Colonic mucosa (tissue), 4 donors: ENCODE measurements around the gene TTYH2. TPM values are rescaled to one million over a fixed set of nuclear protein-coding genes. Genes with fewer than 3 reads are reported as not detected.

ENCODE experiments used
- DNase-seq: peaks from one replicate; pipeline ENCODE4 v3.0.0-alpha.2; 2020
- H3K27ac ChIP-seq: fragments of 200-600 bp; one replicate; pipeline ENCODE4 v1.8.0; 2021
- H3K27me3 ChIP-seq: fragments of 200-600 bp; one replicate; pipeline ENCODE4 v1.8.0; 2021
- H3K36me3 ChIP-seq: fragments of 200-600 bp; one replicate; pipeline ENCODE4 v1.8.0; 2021
- H3K4me1 ChIP-seq: fragments of 200-600 bp; one replicate; pipeline ENCODE4 v1.8.0; 2021; ENCODE audit warnings: mild to moderate bottlenecking
- H3K4me3 ChIP-seq: fragments of 200-600 bp; one replicate; pipeline ENCODE4 v1.8.0; 2021
- H3K9ac ChIP-seq, 2 donors: one replicate each; pipeline ENCODE4 v1.7.0; 2013; ENCODE audit warnings: control low read depth in 2 of 2, low read depth in 2 of 2, low read length in 2 of 2
- H3K9me3 ChIP-seq: fragments of 200-600 bp; one replicate; pipeline ENCODE4 v1.8.0; 2021
- intact Hi-C: fragments of 100-400 bp; cut with DNase I; formaldehyde crosslinking; loops from one replicate; pipeline ENCODE4 v1.14.1; 2022
- total RNA-seq, 2 donors: library from RNA; stranded (reverse); fragmentation: NEBNext Ultra II Directional in 1 of 2; extraction: Animal tissue kit (Norgen Biotek cat#: 25700) in 1 of 2; gene quantifications; one replicate each; pipeline ENCODE4 v1.2.1, GENCODE V29; 2021
- TF ChIP-seq, protein P1 (sequence below): fragments of 200-600 bp; IDR thresholded peaks from one replicate; pipeline ENCODE4 v1.8.0; 2022; ENCODE audit warnings: antibody characterized with exemption, mild to moderate bottlenecking
- donor health status: healthy.
- donor health status: DM: no; HTN: no; CAD: no.
- donor health status: DM: no; HTN: no; CAD: no.

Gene TTYH2
- total RNA-seq, 2 donors from 2014 or later, result 0.86 to 2.9 TPM

DNA sequence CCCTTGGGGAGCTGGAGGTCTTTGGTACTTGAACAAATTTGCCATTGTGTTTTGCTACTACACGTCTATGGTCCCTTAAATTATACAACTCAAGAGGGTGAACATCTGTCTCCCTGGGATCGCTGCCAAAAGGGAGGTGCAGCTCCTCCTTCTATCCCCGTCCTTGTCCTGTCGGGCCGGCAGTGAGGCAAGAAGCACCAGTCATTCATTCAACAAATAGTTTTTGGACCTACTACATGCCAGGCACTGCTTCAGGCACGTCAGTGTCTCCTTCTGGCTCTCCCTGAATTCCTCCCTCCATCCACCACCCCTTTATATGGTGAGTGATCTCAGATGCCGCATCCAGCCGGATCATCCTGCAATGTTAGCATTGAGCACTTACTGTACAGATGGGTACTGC is 12.1 kb upstream of the TTYH2 start:
- H3K27ac ChIP-seq, result no peak overlapping the region
- no peak overlapping the region for H3K4me3 ChIP-seq
- H3K4me1 ChIP-seq, result peaks cover 17% of the 10 kb centered on the region
- peak; percentile 64 for DNase-seq
- peaks cover 13% of the 10 kb centered on the region for H3K27me3 ChIP-seq
- no peaks in the 10 kb centered on the region for H3K36me3 ChIP-seq
- TF ChIP-seq, protein P1, sequence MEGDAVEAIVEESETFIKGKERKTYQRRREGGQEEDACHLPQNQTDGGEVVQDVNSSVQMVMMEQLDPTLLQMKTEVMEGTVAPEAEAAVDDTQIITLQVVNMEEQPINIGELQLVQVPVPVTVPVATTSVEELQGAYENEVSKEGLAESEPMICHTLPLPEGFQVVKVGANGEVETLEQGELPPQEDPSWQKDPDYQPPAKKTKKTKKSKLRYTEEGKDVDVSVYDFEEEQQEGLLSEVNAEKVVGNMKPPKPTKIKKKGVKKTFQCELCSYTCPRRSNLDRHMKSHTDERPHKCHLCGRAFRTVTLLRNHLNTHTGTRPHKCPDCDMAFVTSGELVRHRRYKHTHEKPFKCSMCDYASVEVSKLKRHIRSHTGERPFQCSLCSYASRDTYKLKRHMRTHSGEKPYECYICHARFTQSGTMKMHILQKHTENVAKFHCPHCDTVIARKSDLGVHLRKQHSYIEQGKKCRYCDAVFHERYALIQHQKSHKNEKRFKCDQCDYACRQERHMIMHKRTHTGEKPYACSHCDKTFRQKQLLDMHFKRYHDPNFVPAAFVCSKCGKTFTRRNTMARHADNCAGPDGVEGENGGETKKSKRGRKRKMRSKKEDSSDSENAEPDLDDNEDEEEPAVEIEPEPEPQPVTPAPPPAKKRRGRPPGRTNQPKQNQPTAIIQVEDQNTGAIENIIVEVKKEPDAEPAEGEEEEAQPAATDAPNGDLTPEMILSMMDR, result no peak
- no peak overlapping the region for H3K9ac ChIP-seq
- H3K9me3 ChIP-seq, result no peaks in the 10 kb centered on the region
- intact Hi-C loops, result no loop called here

DNA sequence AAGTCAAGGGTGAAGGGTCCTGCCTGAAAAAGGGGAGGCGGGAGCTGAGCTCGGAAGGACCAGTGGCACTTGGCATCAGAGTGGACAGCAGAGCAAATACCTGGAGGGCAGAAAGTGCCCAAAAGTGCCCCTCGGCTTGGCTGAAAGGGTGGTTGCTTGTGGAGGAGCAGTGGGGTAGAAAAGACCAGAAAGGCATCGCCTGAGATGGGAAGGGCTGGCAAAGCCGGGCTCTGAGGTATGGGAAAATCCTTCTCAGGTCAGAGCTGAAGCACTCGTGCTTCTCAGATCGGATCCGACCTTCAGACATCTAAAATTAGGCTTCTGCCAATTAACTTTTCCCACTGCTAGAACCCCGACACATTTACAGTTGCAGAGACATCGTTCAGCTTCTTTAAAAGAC is 11.4 kb upstream of the TTYH2 start:
- Histone ChIP-seq H3K27ac (no peak overlapping the region), H3K9me3 (no peaks in the 10 kb centered on the region), H3K4me3 (no peak overlapping the region), H3K9ac (no peak overlapping the region), H3K4me1 (peaks cover 19% of the 10 kb centered on the region), H3K27me3 (peaks cover 13% of the 10 kb centered on the region), H3K36me3 (no peaks in the 10 kb centered on the region)
- intact Hi-C loops, result no loop called here
- TF ChIP-seq, protein P1, result no peak
- DNase-seq, result no peak

DNA sequence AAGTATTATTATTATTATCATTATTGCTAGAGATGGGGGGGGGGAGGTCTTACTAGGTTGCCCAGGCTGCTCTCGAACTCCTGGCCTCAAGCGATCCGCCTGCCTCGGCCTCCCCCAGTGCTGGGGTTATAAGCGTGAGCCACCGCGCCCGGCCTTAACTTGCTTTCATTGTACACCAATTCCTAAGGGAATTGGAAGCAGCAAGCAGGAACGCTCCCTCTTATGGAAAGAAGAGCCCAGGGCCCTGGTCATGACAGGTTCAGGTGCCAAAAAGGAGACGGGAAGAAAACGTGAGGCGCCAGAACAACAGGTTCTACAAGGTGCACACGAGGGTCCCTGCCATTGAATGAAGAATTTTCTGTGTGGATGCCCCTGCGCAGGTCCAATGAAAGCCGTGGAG is 10.4 kb upstream of the TTYH2 start:
- TF ChIP-seq, protein P1, result no peak
- no peaks in the 10 kb centered on the region for H3K9me3 ChIP-seq
- H3K9ac ChIP-seq, result no peak overlapping the region
- intact Hi-C loops, result no loop called here
- H3K36me3 ChIP-seq, result no peaks in the 10 kb centered on the region
- H3K27ac ChIP-seq, result no peak overlapping the region
- no peak for DNase-seq
- H3K4me3 ChIP-seq, result no peak overlapping the region
- H3K27me3 ChIP-seq, result peaks cover 13% of the 10 kb centered on the region
- H3K4me1 ChIP-seq, result peaks cover 19% of the 10 kb centered on the region

DNA sequence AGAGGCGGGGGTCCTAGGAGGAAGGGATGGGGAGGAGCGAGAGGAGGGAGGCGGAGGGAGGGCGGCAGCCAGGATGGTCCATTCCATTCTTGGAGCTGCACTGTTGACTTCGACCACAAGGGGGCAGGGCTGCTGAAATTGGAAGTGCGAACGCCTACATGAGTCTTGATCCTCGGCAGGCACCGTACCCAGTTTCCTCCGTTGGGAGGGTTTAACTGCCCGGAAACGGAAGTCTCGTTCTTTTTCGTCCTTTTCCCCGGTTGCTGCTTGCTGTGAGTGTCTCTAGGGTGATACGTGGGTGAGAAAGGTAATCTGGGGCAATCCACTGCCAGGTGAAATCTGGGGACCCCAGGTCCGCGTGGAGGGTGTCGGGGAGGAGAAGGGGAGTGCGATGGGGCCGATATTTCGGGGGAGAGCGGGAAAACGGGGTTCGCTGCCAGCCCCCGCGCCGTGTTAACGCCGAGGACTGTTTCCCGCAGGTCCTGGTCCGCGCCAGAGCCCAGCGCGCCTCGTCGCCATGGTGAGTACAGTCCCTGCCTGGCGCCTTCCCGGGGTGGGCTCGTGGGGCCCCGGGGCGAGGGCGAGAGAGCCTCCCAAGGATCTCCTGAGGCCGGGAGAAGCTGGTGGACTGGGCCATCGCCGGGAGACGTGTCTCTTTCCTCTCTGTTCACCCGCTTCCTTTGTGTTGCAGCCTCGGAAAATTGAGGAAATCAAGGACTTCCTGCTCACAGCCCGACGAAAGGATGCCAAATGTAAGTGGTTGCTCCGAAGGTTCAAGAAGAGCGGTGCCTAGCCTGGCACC is 9.7 kb upstream of the TTYH2 start, which contains the start of gene RPL38:
Gene RPL38, plus strand, starts transcription at position 240 of the 802 bp plus-strand sequence. Its CDS starts 278 bp downstream, at position 518.
- H3K9ac ChIP-seq, result peak within 1 kb of the TSS; percentile 81 to 83
- peaks cover 13% of the 10 kb centered on the region for H3K27me3 ChIP-seq
- H3K4me1 ChIP-seq, result peaks cover 19% of the 10 kb centered on the region
- peak; percentile 99 for DNase-seq
- TF ChIP-seq, protein P1, result peak; percentile 89
- no peaks in the 10 kb centered on the region for H3K36me3 ChIP-seq
- peak within 1 kb of the TSS; percentile 67 for H3K4me3 ChIP-seq
- H3K27ac ChIP-seq, result peak within 1 kb of the TSS; percentile 62
- no peaks in the 10 kb centered on the region for H3K9me3 ChIP-seq
- intact Hi-C loops, result no loop called here

DNA sequence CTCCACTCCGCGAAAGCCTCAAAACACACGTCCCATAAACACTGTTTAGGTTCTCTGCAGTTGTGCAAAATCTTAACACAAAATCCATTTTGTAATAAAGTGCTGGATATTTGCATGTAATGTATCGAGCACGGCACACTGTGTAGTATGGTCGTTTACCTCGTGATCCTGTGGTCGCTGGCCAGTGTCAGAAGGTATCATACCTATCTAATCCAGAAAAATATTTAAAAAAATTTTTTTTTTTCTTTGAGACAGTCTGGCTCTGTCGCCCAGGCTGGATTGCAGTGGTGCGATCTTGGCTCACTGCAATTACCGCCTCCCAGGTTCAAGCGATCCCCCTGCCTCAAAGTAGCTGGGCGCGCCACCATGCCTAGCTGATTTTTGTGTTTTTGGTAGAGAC is 8.9 kb upstream of the TTYH2 start:
- no peak for DNase-seq
- Histone ChIP-seq H3K36me3 (peaks cover 6% of the 10 kb centered on the region), H3K4me1 (peaks cover 19% of the 10 kb centered on the region), H3K9me3 (no peaks in the 10 kb centered on the region), H3K27me3 (peaks cover 13% of the 10 kb centered on the region), H3K9ac (peak overlapping the region; percentile 81 to 83), H3K27ac (peak overlapping the region; percentile 62), H3K4me3 (peak overlapping the region; percentile 67)
- intact Hi-C loops, result no loop called here
- TF ChIP-seq, protein P1, result no peak
